SK-N-MC (cell line): ENCODE results near the gene PROSER3.
"Not testable (repeated sequence)": the region's sequence is repeated elsewhere in the genome, so short reads cannot be mapped to it uniquely, and the experiment has no call there.

Experiments used
- DNase-seq: peaks from one replicate; pipeline ENCODE4 v3.0.0-alpha.2; 2011; ENCODE audit warnings: low read depth, low spot score
- H3K27ac ChIP-seq: fragments of 200-600 bp; sonication (generic); 2 replicates; pipeline ENCODE4 v1.5.1; 2016; ENCODE audit warnings: mixed run types
- H3K36me3 ChIP-seq: fragments of 200-600 bp; sonication (generic); 2 replicates; pipeline ENCODE4 v1.6.1; 2017; ENCODE audit warnings: antibody characterized with exemption, low read length, mixed read lengths; ENCODE audit not compliant: insufficient read depth
- H3K4me3 ChIP-seq: fragments of 200-600 bp; sonication (generic); 2 replicates; pipeline ENCODE4 v1.5.1; 2016
- H3K9ac ChIP-seq: fragments of 200-600 bp; sonication (generic); 2 replicates; pipeline ENCODE4 v1.8.0; 2017; ENCODE audit warnings: mixed run types, mixed read lengths; ENCODE audit not compliant: insufficient read length
- H3K9me3 ChIP-seq: fragments of 200-600 bp; sonication (generic); 2 replicates; pipeline ENCODE4 v1.6.1; 2017; ENCODE audit warnings: low read depth, mild to moderate bottlenecking, antibody characterized with exemption, low read length, moderate library complexity, mixed read lengths
- EZH2 ChIP-seq: fragments of 200-600 bp; sonication (generic); IDR thresholded peaks from one replicate; pipeline ENCODE4 v1.6.1; 2017; ENCODE audit warnings: antibody characterized with exemption
- FOXP2 ChIP-seq: optimal IDR thresholded peaks from 2 replicates; pipeline ENCODE3; 2011; ENCODE audit warnings: mild to moderate bottlenecking, moderate library complexity; ENCODE audit not compliant: insufficient read depth; ENCODE audit errors: extremely low read length, control extremely low read depth
- POLR2AphosphoS5 ChIP-seq: IDR thresholded peaks from 2 replicates; pipeline ENCODE4 v1.6.1; 2012; ENCODE audit warnings: mild to moderate bottlenecking, low read depth, low read length, borderline replicate concordance

The PROSER3 gene

GRCh38 chr19:35764432-35765315 is 6.7 kb downstream of the PROSER3 start:
- Histone ChIP-seq H3K27ac (no peak overlapping the region), H3K9me3 (no peaks in the 10 kb centered on the region), H3K9ac (no peak overlapping the region), H3K36me3 (peaks cover 11% of the 10 kb centered on the region; the same call in 1 of the 2 replicates), H3K4me3 (no peak overlapping the region)
- no peak for TF ChIP-seq EZH2
- TF ChIP-seq POLR2AphosphoS5: no peak
- no peak for TF ChIP-seq FOXP2
- no peak for DNase-seq

GRCh38 chr19:35766571-35767104 is 8.7 kb downstream of the PROSER3 start:
- no peak for TF ChIP-seq POLR2AphosphoS5
- TF ChIP-seq EZH2: no peak
- no peak for TF ChIP-seq FOXP2
- H3K9ac ChIP-seq: no peak overlapping the region
- no peak overlapping the region for H3K4me3 ChIP-seq
- H3K27ac ChIP-seq: no peak overlapping the region
- no peak for DNase-seq
- no peaks in the 10 kb centered on the region for H3K9me3 ChIP-seq
- peaks cover 6% of the 10 kb centered on the region; the same call in 1 of the 2 replicates for H3K36me3 ChIP-seq

- H3K9ac ChIP-seq: no peak overlapping the region
- no peak overlapping the region for H3K27ac ChIP-seq
- TF ChIP-seq FOXP2 (no peak), POLR2AphosphoS5 (no peak), EZH2 (no peak)
- no peak overlapping the region for H3K4me3 ChIP-seq
- no peak for DNase-seq
- no peaks in the 10 kb centered on the region for H3K36me3 ChIP-seq
- no peaks in the 10 kb centered on the region for H3K9me3 ChIP-seq
These were observed 9.5 kb downstream of the PROSER3 start for GRCh38 chr19:35767288-35768081.

- H3K9ac ChIP-seq: no peak overlapping the region
- no peaks in the 10 kb centered on the region for H3K36me3 ChIP-seq
- no peak overlapping the region for H3K4me3 ChIP-seq
- H3K27ac ChIP-seq: no peak overlapping the region
- TF ChIP-seq EZH2 (no peak), FOXP2 (no peak), POLR2AphosphoS5 (no peak)
- no peaks in the 10 kb centered on the region for H3K9me3 ChIP-seq
- no peak for DNase-seq
These were observed 10.1 kb downstream of the PROSER3 start for GRCh38 chr19:35768082-35768421.

GRCh38 chr19:35772362-35772761 is 14.4 kb downstream of the PROSER3 start:
- H3K9me3 ChIP-seq, H3K36me3 ChIP-seq, H3K9ac ChIP-seq, DNase-seq, H3K4me3 ChIP-seq, H3K27ac ChIP-seq: not testable (repeated sequence)

GRCh38 chr19:35773020-35773806 is 15.2 kb downstream of the PROSER3 start:
- Histone ChIP-seq H3K36me3 (no peaks in the 10 kb centered on the region), H3K27ac (no peak overlapping the region), H3K4me3 (no peak overlapping the region), H3K9me3 (no peaks in the 10 kb centered on the region), H3K9ac (no peak overlapping the region)
- DNase-seq: no peak
- TF ChIP-seq POLR2AphosphoS5 (no peak), FOXP2 (no peak), EZH2 (no peak)

- H3K36me3 ChIP-seq: no peaks in the 10 kb centered on the region
- peak overlapping the region; percentile 85 for H3K4me3 ChIP-seq
- no peak for DNase-seq
- TF ChIP-seq EZH2 (no peak), FOXP2 (no peak), POLR2AphosphoS5 (no peak)
- no peak overlapping the region for H3K9ac ChIP-seq
- no peak overlapping the region for H3K27ac ChIP-seq
- no peaks in the 10 kb centered on the region for H3K9me3 ChIP-seq
These were observed 16.5 kb downstream of the PROSER3 start for GRCh38 chr19:35774274-35775045.
